Naive thymus-derived CD4-positive, alpha-beta T cell (primary cell): ENCODE results near the gene TAF5L. TPM values are rescaled to one million over a fixed set of nuclear protein-coding genes. Genes with fewer than 3 reads are reported as not detected.
"Not testable (repeated sequence)": the region's sequence is repeated elsewhere in the genome, so short reads cannot be mapped to it uniquely, and the experiment has no call there.

ENCODE experiments used
- ATAC-seq: fragments of 150-1000 bp; cut with Tn5 transposase; 2 replicates; pipeline ENCODE4 v1.10.0; 2021; ENCODE audit warnings: mild to moderate bottlenecking, moderate library complexity
- CTCF ChIA-PET: fragments of 350-600 bp; sonication (Branson Sonifier 250); formaldehyde crosslinking; loops from one replicate; lab custom pipeline; 2021; ENCODE audit warnings: antibody characterized with exemption; lab: Charles Lee
- POLR2A ChIA-PET: fragments of 350-600 bp; sonication (Branson Sonifier 250); formaldehyde crosslinking; loops from one replicate; lab custom pipeline; 2021; ENCODE audit warnings: antibody characterized with exemption, inconsistent platforms; lab: Charles Lee
- DNase-seq, 9 donors: peaks; one replicate each; pipeline versions ENCODE4 v3.0.0 to v3.0.0-alpha.2; 2020 to 2022; ENCODE audit warnings: mixed read lengths in 1 of 9
- H3K27ac ChIP-seq: one replicate; pipeline ENCODE4 v1.7.0; 2013; ENCODE audit warnings: mild to moderate bottlenecking, low read depth, low read length, moderate library complexity
- H3K27me3 ChIP-seq, 2 donors: one replicate each; pipeline ENCODE4 v1.7.0; 2013; ENCODE audit warnings: low read length in 2 of 2, mild to moderate bottlenecking in 2 of 2, moderate library complexity in 2 of 2; ENCODE audit not compliant: control insufficient read depth in 2 of 2, insufficient read depth in 2 of 2
- H3K36me3 ChIP-seq, 3 experiments: 1 replicate in 2 of 3; 2 replicates in 1 of 3; pipeline ENCODE4 v1.7.0; 2013; ENCODE audit warnings: low read length in 3 of 3, mild to moderate bottlenecking in 3 of 3, moderate library complexity in 1 of 3; ENCODE audit not compliant: insufficient read depth in 3 of 3, control insufficient read depth in 2 of 3
- H3K4me1 ChIP-seq, 2 donors: one replicate each; pipeline ENCODE4 v1.7.0; 2013; ENCODE audit warnings: low read length in 2 of 2, mild to moderate bottlenecking in 2 of 2, moderate library complexity in 1 of 2; ENCODE audit not compliant: control insufficient read depth in 2 of 2, insufficient read depth in 2 of 2
- H3K4me3 ChIP-seq: 2 replicates; pipeline ENCODE4 v1.7.0; 2013; ENCODE audit warnings: mild to moderate bottlenecking, low read length
- H3K9me3 ChIP-seq, 3 experiments: 1 replicate in 2 of 3; 2 replicates in 1 of 3; pipeline ENCODE4 v1.7.0; 2013; ENCODE audit warnings: low read length in 3 of 3; ENCODE audit not compliant: control insufficient read depth in 2 of 3
- H3K27ac Mint-ChIP-seq, 9 donors: one replicate each; pipeline ENCODE4 v1.8.0; 2020 to 2022; ENCODE audit warnings: mixed read lengths in 9 of 9, mild to moderate bottlenecking in 8 of 9, moderate library complexity in 5 of 9, inconsistent platforms in 2 of 9
- H3K27me3 Mint-ChIP-seq, 5 donors: one replicate each; pipeline ENCODE4 v1.8.0; 2021 to 2022; ENCODE audit warnings: mixed read lengths in 5 of 5, mild to moderate bottlenecking in 1 of 5
- H3K36me3 Mint-ChIP-seq, 5 donors: one replicate each; pipeline ENCODE4 v1.8.0; 2020 to 2022; ENCODE audit warnings: mixed read lengths in 5 of 5, mild to moderate bottlenecking in 3 of 5, inconsistent platforms in 1 of 5
- H3K4me1 Mint-ChIP-seq, 7 donors: one replicate each; pipeline ENCODE4 v1.8.0; 2020 to 2022; ENCODE audit warnings: mixed read lengths in 7 of 7, mild to moderate bottlenecking in 3 of 7, inconsistent platforms in 1 of 7
- H3K4me3 Mint-ChIP-seq, 10 donors: one replicate each; pipeline ENCODE4 v1.8.0; 2020 to 2022; ENCODE audit warnings: mild to moderate bottlenecking in 10 of 10, mixed read lengths in 10 of 10, moderate library complexity in 6 of 10, inconsistent platforms in 2 of 10
- H3K9me3 Mint-ChIP-seq, 11 donors: one replicate each; pipeline ENCODE4 v1.8.0; 2020 to 2022; ENCODE audit warnings: mixed read lengths in 11 of 11, mild to moderate bottlenecking in 4 of 11, inconsistent platforms in 1 of 11, moderate library complexity in 1 of 11
- intact Hi-C, 2 donors: fragments of 100-400 bp; cut with micrococcal nuclease; formaldehyde crosslinking; loops; one replicate each; pipeline ENCODE4 v1.15.1; 2023
- polyA plus RNA-seq, 2 donors: library from polyadenylated mRNA; unstranded; fragments of 300-500 nt; fragmentation: Illumina TruSeq; gene quantifications; one replicate each; pipeline ENCODE4 v1.2.3, GENCODE V29; 2021
- total RNA-seq, 6 experiments: library from RNA in 5 of 6; stranded (reverse) in 5 of 6; gene quantifications; 1 replicate in 5 of 6; 2 replicates in 1 of 6; pipeline ENCODE4 v1.2.3 and lab custom pipeline; 2021 to 2026

TAF5L gene
- total and polyA plus RNA-seq, 7 experiments from 2014 or later: 4.7 to 27.2 (median 19.7) TPM

- peak overlapping the region; percentile 74 to 98 (median 93) for H3K27ac Mint-ChIP-seq
Measured at GRCh38 chr1:229625071-229625914, 629 bp downstream of the TAF5L start.

GRCh38 chr1:229624521-229625070, 1.3 kb downstream of the TAF5L start:
- Mint-ChIP-seq H3K27me3 (no peaks in the 10 kb centered on the region), H3K36me3 (peaks cover 0 to 12% (median 0%) of the 10 kb centered on the region in 5 donors), H3K9me3 (no peaks in the 10 kb centered on the region), H3K4me3 (peak overlapping the region; percentile 90 to 99 (median 97)), H3K27ac (peak overlapping the region; percentile 74 to 98 (median 93)), H3K4me1 (peaks cover 45 to 76% (median 69%) of the 10 kb centered on the region in 7 donors)
- H3K4me3 ChIP-seq: peak overlapping the region; percentile 93
- intact Hi-C loops: loop anchor here (5.0 kb wide), 5 partner anchors 282 to 1903 kb away; partner anchors contain the start of genes RAB4A (in 2 of the 2), CCSAP (in 1 of the 2), JMJD4 (in 1 of the 2) and SNAP47 (in 1 of the 2)
- ChIA-PET POLR2A (interaction anchor here (0.6 to 6.6 kb wide), 2 partner anchors 66 to 292 kb away, joined by 3 to 49 read pairs; partner anchors contain the start of gene ABCB10), CTCF (interaction anchor here (0.9 to 1.1 kb wide), 3 partner anchors 65 to 366 kb away, joined by 3 to 5 read pairs (median 3); partner anchors contain the start of gene ABCB10)
- H3K4me1 ChIP-seq: peaks cover 21 to 27% of the 10 kb centered on the region in 2 donors
- H3K27ac ChIP-seq: peak overlapping the region; percentile 72
- no peak for ATAC-seq
- H3K36me3 ChIP-seq: peaks cover 0 to 4% (median 0%) of the 10 kb centered on the region in 3 experiments
- no peaks in the 10 kb centered on the region for H3K9me3 ChIP-seq
- no peak for DNase-seq
- no peaks in the 10 kb centered on the region for H3K27me3 ChIP-seq

More at GRCh38 chr1:229625071-229625914, 629 bp downstream of the TAF5L start:
- peaks cover 45 to 76% (median 62%) of the 10 kb centered on the region in 7 donors for H3K4me1 Mint-ChIP-seq
- ChIA-PET POLR2A (interaction anchor here (6.6 kb wide), 1 partner anchor 67 kb away, joined by 49 read pairs; the partner anchor contains the start of gene ABCB10), CTCF (interaction anchor here (1.1 kb wide), 1 partner anchor 66 kb away, joined by 3 read pairs; no protein-coding TSS in a partner anchor)
- Histone ChIP-seq H3K4me3 (peak overlapping the region; percentile 93), H3K9me3 (no peaks in the 10 kb centered on the region), H3K27me3 (no peaks in the 10 kb centered on the region), H3K27ac (peak overlapping the region; percentile 80), H3K36me3 (peaks cover 0 to 8% (median 0%) of the 10 kb centered on the region in 3 experiments), H3K4me1 (peaks cover 21 to 27% of the 10 kb centered on the region in 2 donors)
- H3K27me3 Mint-ChIP-seq: no peaks in the 10 kb centered on the region
- DNase-seq (peak; percentile 21 to 69 (median 44)), ATAC-seq (peak; percentile 28)
- intact Hi-C loops: loop anchor here (5.0 kb wide), 5 partner anchors 283 to 1902 kb away; partner anchors contain the start of genes RAB4A (in 2 of the 2), CCSAP (in 1 of the 2), JMJD4 (in 1 of the 2) and SNAP47 (in 1 of the 2)
- peaks cover 0 to 15% (median 3%) of the 10 kb centered on the region in 5 donors for H3K36me3 Mint-ChIP-seq
- H3K4me3 Mint-ChIP-seq: peak overlapping the region; percentile 90 to 99 (median 97)
- no peaks in the 10 kb centered on the region for H3K9me3 Mint-ChIP-seq

- CTCF ChIA-PET: interaction anchor here (0.9 to 1.0 kb wide), 2 partner anchors 65 to 365 kb away, joined by 3 to 5 read pairs; partner anchors contain the start of gene ABCB10
- Mint-ChIP-seq H3K36me3 (peaks cover 0 to 7% (median 0%) of the 10 kb centered on the region in 5 donors), H3K4me1 (peaks cover 47 to 78% (median 69%) of the 10 kb centered on the region in 7 donors), H3K4me3 (peak overlapping the region; percentile 29 to 99 (median 96)), H3K27ac (peak overlapping the region in 4 of 9 donors; percentile 14 to 49 (median 34)), H3K9me3 (no peaks in the 10 kb centered on the region), H3K27me3 (no peaks in the 10 kb centered on the region)
- no peak overlapping the region for H3K4me3 ChIP-seq
- no peaks in the 10 kb centered on the region for H3K27me3 ChIP-seq
- DNase-seq: no peak
- POLR2A ChIA-PET: interaction anchor here (0.6 to 6.6 kb wide), 3 partner anchors 65 to 291 kb away, joined by 3 to 49 read pairs (median 5); partner anchors contain the start of gene ABCB10
- no peak for ATAC-seq
- peaks cover 21 to 27% of the 10 kb centered on the region in 2 donors for H3K4me1 ChIP-seq
- H3K27ac ChIP-seq: no peak overlapping the region
- intact Hi-C loops: no loop called here
- H3K36me3 ChIP-seq: peaks cover 0 to 4% (median 0%) of the 10 kb centered on the region in 3 experiments
- H3K9me3 ChIP-seq: no peaks in the 10 kb centered on the region
Measured at GRCh38 chr1:229623838-229624237, 2.1 kb downstream of the TAF5L start.

- Mint-ChIP-seq H3K36me3 (peaks cover 0 to 7% (median 0%) of the 10 kb centered on the region in 5 donors), H3K27ac (peak overlapping the region in 1 of 9 donors; percentile 14), H3K4me1 (peaks cover 45 to 74% (median 69%) of the 10 kb centered on the region in 7 donors), H3K27me3 (no peaks in the 10 kb centered on the region), H3K9me3 (no peaks in the 10 kb centered on the region), H3K4me3 (peak overlapping the region in 5 of 10 donors; percentile 74 to 97 (median 94))
- Histone ChIP-seq H3K4me3 (no peak overlapping the region), H3K4me1 (peaks cover 21 to 27% of the 10 kb centered on the region in 2 donors), H3K36me3 (peaks cover 0 to 4% (median 0%) of the 10 kb centered on the region in 3 experiments), H3K9me3 (no peaks in the 10 kb centered on the region), H3K27ac (no peak overlapping the region), H3K27me3 (no peaks in the 10 kb centered on the region)
- no peak for ATAC-seq
- ChIA-PET CTCF (no interaction called here), POLR2A (interaction anchor here (0.7 to 6.6 kb wide), 2 partner anchors 65 to 70 kb away, joined by 5 to 49 read pairs; partner anchors contain the start of gene ABCB10)
- DNase-seq: no peak
- intact Hi-C loops: no loop called here
Measured at GRCh38 chr1:229623225-229623624, 2.7 kb downstream of the TAF5L start.

- CTCF ChIA-PET: not testable (repeated sequence)
Measured at GRCh38 chr1:229622641-229623120, 3.2 kb downstream of the TAF5L start.

More at GRCh38 chr1:229622641-229623120, 3.2 kb downstream of the TAF5L start:
- H3K27me3 ChIP-seq, H3K9me3 Mint-ChIP-seq, H3K36me3 Mint-ChIP-seq, H3K9me3 ChIP-seq, H3K27me3 Mint-ChIP-seq, H3K27ac ChIP-seq, intact Hi-C loops, H3K4me3 Mint-ChIP-seq, H3K4me3 ChIP-seq, DNase-seq, H3K36me3 ChIP-seq, ATAC-seq: not testable (repeated sequence)
- peak overlapping the region in 1 of 9 donors; percentile 64 for H3K27ac Mint-ChIP-seq
- POLR2A ChIA-PET: interaction anchor here (6.6 kb wide), 1 partner anchor 64 kb away, joined by 49 read pairs; the partner anchor contains the start of gene ABCB10
- peaks cover 21 to 27% of the 10 kb centered on the region in 2 donors for H3K4me1 ChIP-seq
- peaks cover 45 to 75% (median 71%) of the 10 kb centered on the region in 7 donors for H3K4me1 Mint-ChIP-seq
